ENCODE data around the gene SPINT1. TPM values are rescaled to one million over a fixed set of nuclear protein-coding genes. Genes with fewer than 3 reads are reported as not detected.

Gene SPINT1
- total RNA-seq, 1 donor from 2014 or later, result 8.7 TPM

DNA sequence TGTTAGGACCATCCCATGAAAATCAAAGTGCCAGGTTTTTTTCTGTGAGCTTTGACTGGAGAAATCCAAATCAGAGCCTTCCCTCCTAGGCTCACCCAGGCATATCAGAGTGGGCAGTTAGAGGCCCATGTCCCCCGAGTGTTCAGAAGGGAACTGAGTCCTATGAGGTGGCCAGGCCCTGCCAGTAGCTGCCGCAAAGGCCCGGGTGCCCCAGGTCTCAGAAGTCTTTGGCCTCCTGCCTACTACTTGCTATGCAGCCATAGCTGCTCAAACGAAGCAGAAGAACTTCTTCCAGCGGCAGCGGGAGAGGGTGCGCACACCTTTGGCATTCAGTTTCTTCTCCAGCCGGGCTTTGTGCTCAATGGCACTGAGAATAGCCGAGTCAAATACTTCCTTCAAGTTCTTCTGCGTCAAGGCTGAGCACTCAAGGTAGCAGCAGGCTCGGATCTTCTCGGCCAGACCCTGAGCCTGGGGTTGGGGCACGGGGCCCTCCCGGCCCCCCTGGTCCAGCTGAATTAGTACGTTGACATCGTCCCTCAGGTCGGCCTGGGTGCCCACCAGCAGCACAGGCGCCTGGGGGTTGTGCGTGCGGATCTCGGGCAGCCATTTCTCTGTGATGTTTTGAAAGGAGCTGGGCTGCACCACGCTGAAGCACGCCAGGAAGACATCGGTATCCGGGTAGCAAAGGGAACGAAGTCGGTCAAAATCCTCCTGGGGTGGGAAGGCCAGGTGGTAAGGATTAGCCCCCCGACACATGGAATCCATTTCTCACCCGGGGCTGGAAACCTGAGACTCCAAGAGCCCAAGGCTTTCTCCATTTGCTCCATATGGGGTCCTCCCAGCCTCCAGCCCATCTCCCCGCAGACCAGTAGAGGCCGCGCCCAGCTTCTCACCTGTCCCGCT lies 29.2 kb downstream of the SPINT1 start:
- ChIA-PET POLR2A (interaction anchor here (1.4 kb wide), 1 partner anchor 15 kb away, joined by 4 read pairs; no protein-coding TSS in a partner anchor), CTCF (interaction anchor here (0.7 to 2.6 kb wide), 5 partner anchors 13 to 21 kb away, joined by 3 to 23 read pairs (median 8); partner anchors contain the start of gene VPS18)
- H3K27ac Mint-ChIP-seq, result no peak overlapping the region
- TF ChIP-seq, protein P1, sequence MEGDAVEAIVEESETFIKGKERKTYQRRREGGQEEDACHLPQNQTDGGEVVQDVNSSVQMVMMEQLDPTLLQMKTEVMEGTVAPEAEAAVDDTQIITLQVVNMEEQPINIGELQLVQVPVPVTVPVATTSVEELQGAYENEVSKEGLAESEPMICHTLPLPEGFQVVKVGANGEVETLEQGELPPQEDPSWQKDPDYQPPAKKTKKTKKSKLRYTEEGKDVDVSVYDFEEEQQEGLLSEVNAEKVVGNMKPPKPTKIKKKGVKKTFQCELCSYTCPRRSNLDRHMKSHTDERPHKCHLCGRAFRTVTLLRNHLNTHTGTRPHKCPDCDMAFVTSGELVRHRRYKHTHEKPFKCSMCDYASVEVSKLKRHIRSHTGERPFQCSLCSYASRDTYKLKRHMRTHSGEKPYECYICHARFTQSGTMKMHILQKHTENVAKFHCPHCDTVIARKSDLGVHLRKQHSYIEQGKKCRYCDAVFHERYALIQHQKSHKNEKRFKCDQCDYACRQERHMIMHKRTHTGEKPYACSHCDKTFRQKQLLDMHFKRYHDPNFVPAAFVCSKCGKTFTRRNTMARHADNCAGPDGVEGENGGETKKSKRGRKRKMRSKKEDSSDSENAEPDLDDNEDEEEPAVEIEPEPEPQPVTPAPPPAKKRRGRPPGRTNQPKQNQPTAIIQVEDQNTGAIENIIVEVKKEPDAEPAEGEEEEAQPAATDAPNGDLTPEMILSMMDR (IDR thresholded peaks at IDR 0.05), result no peak
- no peaks in the 10 kb centered on the region for H3K36me3 Mint-ChIP-seq (ENCODE audit: low read depth)
- peaks cover 2% of the 10 kb centered on the region for H3K27me3 Mint-ChIP-seq
- peak overlapping the region; percentile 77 for H3K4me3 Mint-ChIP-seq
- ATAC-seq (ENCODE audit: low read depth), result no peak
- intact Hi-C loops (cut with micrococcal nuclease), result no loop called here
- DNase-seq, result no peak
- H3K4me1 Mint-ChIP-seq, result peaks cover 24% of the 10 kb centered on the region
- H3K9me3 Mint-ChIP-seq, result no peaks in the 10 kb centered on the region

DNA sequence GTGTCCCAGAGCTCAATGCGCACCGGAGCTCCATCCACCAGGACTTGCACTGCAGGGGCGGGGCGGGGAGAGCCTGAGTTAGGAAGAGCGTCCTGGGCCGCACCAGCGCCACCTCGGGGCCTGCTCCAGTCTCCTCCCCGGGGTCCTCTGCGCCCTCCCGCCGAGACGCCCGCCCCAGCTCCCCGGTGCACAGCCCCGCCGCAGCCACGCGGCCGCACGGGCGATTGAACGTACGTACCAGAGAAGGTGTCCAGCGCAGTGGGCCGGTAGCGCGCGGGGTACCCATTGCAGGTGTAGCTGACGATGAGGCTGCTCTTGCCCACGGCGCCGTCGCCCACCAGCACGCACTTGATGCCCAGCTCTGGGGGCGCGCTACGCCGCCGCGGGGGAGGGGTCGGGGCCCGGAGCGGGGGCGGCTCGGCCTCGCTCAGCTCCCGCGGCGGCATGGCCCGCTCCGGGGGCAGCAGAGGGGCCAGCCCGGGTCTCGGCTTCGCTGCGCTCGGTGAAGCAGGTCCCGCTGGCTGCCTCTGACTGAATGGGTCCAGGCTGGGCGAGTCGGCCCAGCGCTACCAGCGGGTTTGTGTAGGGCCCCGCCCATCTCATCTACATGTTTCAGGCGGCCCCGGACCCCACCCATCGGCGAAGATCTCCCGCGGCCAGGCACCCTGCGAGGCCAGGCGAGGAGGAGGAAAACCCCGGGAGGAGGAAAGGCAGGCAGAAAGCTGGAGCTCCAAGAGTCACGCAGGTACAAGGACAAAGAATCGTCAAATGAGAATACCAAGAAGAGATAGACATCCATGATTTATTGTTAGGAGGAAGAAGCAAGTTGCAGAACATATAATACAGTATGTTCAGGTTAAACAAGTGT lies 30.1 kb downstream of the SPINT1 start, which contains the start of gene RHOV:
RHOV (minus strand) TSS at position 541 of the 868 bp plus-strand sequence; CDS start at position 446, 95 bp downstream.
- peak within 1 kb of the TSS; percentile 77 for H3K4me3 Mint-ChIP-seq
- H3K4me1 Mint-ChIP-seq, result peaks cover 29% of the 10 kb centered on the region
- intact Hi-C loops (cut with micrococcal nuclease), result loop anchor here (1.0 kb wide), 2 partner anchors 17 to 20 kb away; partner anchors contain the start of gene VPS18
- H3K36me3 Mint-ChIP-seq (ENCODE audit: low read depth), result no peaks in the 10 kb centered on the region
- peak; percentile 77 for ATAC-seq (ENCODE audit: low read depth)
- DNase-seq, result peak; percentile 51
- CTCF ChIA-PET, result interaction anchor here (0.7 to 2.6 kb wide), 5 partner anchors 14 to 20 kb away, joined by 3 to 23 read pairs (median 8); partner anchors contain the start of gene VPS18
- no peaks in the 10 kb centered on the region for H3K9me3 Mint-ChIP-seq
- TF ChIP-seq, protein P1 (IDR thresholded peaks at IDR 0.05), result no peak
- POLR2A ChIA-PET, result interaction anchor here (1.4 kb wide), 1 partner anchor 16 kb away, joined by 4 read pairs; no protein-coding TSS in a partner anchor
- H3K27me3 Mint-ChIP-seq, result peaks cover 2% of the 10 kb centered on the region
- no peak within 1 kb of the TSS for H3K27ac Mint-ChIP-seq

DNA sequence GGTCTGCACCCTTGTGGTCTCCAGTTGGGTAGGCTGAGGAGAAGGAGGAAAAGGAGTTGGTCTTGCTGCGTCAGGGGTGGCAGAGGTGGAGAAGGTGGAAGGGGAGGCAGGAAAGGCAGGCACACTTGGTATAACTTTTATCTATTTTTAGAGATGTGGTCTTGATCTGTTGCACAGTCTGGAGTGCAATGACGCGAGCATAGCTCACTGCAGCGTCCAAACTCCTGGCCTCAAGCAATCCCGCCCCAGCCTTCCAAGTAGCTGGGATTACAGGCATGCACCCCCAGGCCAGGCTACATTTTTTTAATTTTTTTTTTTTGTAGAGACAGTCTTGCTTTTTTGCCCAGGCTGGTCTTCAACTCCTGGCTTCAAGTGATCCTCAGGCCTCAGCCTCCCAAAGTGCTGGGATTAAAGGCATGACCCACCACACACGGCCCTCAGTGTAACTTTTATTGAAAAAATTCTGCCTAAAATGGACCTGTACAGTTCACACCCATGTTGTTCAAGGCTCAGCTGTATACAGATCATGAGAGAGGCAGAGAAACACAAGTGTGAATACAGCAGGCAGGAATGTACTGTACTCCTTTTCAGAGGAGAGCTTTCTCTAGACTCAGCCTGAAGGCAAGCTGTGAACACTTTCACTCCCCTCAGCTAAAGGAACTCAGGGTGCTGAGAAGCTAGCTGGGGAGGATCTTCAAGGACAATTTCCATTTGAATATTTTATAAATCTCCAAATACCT lies 32.3 kb downstream of the SPINT1 start:
- POLR2A ChIA-PET, result no interaction called here
- H3K4me3 Mint-ChIP-seq, result no peak overlapping the region
- intact Hi-C loops (cut with micrococcal nuclease), result no loop called here
- ATAC-seq (ENCODE audit: low read depth), result no peak
- CTCF ChIA-PET, result interaction anchor here (0.6 to 1.2 kb wide), 3 partner anchors 16 to 18 kb away, joined by 3 to 5 read pairs (median 3); partner anchors contain the start of gene VPS18
- peaks cover 2% of the 10 kb centered on the region for H3K27me3 Mint-ChIP-seq
- no peak overlapping the region for H3K27ac Mint-ChIP-seq
- peaks cover 29% of the 10 kb centered on the region for H3K4me1 Mint-ChIP-seq
- no peaks in the 10 kb centered on the region for H3K9me3 Mint-ChIP-seq
- no peak for DNase-seq
- H3K36me3 Mint-ChIP-seq (ENCODE audit: low read depth), result no peaks in the 10 kb centered on the region
- TF ChIP-seq, protein P1 (IDR thresholded peaks at IDR 0.05), result no peak

DNA sequence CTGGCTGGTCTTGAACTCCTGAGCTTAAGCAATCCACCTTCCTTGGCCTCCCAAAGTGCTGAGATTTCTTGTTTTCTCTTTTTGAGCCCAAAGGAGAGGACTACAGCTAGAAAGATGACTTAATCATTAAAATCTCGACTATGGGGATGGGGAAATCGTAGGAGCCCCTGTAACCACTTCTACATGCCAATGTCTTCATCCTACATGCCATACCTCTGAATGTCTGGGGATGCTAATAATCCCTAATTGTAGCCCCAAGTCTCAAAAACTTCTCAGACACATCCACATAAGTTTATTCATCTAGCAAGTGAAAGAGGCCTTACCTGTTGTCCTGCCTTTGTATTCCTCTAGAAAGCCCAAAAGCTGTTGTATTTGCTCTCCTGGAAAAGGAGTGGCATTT lies 33.8 kb downstream of the SPINT1 start:
- Mint-ChIP-seq H3K27ac (no peak overlapping the region), H3K36me3 (ENCODE audit: low read depth) (no peaks in the 10 kb centered on the region), H3K27me3 (peaks cover 2% of the 10 kb centered on the region), H3K9me3 (no peaks in the 10 kb centered on the region), H3K4me1 (peaks cover 15% of the 10 kb centered on the region), H3K4me3 (no peak overlapping the region)
- ChIA-PET CTCF (interaction anchor here (2.6 kb wide), 1 partner anchor 19 kb away, joined by 26 read pairs; no protein-coding TSS in a partner anchor), POLR2A (interaction anchor here (0.5 to 2.1 kb wide), 2 partner anchors 76 to 278 kb away, joined by 5 to 9 read pairs; partner anchors contain the start of gene CHAC1)
- intact Hi-C loops (cut with micrococcal nuclease), result no loop called here
- DNase-seq (no peak), ATAC-seq (ENCODE audit: low read depth) (no peak)
- TF ChIP-seq, protein P1 (IDR thresholded peaks at IDR 0.05), result no peak

All from activated B cell treated with CpG ODN at 0.5 μM for 24 hours (primary cell).